Stimulated activated naive B cell treated with anti-CD40 and anti-IgM and Interleukin-4, amounts not matched to agents 10 μg/mL and 1 μg/mL and 100 μg/mL, for 72 hours (primary cell): Measurements from ENCODE around the gene PPP2R3B.
A peak's percentile ranks its signal among the peaks of the same experiment; 100 is the strongest.
"Not testable (repeated sequence)": the region's sequence is repeated elsewhere in the genome, so short reads cannot be mapped to it uniquely, and the experiment has no call there.

Source experiments
- ATAC-seq, 2 donors: fragments of 150-1000 bp; cut with Tn5 transposase; replicated peaks; 2 replicates each; pipeline ENCODE4 v1.10.0; 2021; ENCODE audit warnings: moderate library complexity in 1 of 2
- DNase-seq: peaks from one replicate; pipeline ENCODE4 v3.0.0; 2021
- H3K27ac Mint-ChIP-seq: one replicate; pipeline ENCODE4 v1.8.0; 2022; ENCODE audit warnings: mild to moderate bottlenecking, mixed read lengths
- H3K27me3 Mint-ChIP-seq, 2 donors: one replicate each; pipeline ENCODE4 v1.8.0; 2022; ENCODE audit warnings: mixed read lengths in 2 of 2
- H3K36me3 Mint-ChIP-seq, 2 donors: one replicate each; pipeline ENCODE4 v1.8.0; 2022; ENCODE audit warnings: mixed read lengths in 2 of 2, mild to moderate bottlenecking in 1 of 2
- H3K4me1 Mint-ChIP-seq, 2 donors: one replicate each; pipeline ENCODE4 v1.8.0; 2022; ENCODE audit warnings: mixed read lengths in 2 of 2, mild to moderate bottlenecking in 1 of 2
- H3K4me3 Mint-ChIP-seq, 2 donors: one replicate each; pipeline ENCODE4 v1.8.0; 2022; ENCODE audit warnings: mild to moderate bottlenecking in 2 of 2, mixed read lengths in 2 of 2, moderate library complexity in 1 of 2
- H3K9me3 Mint-ChIP-seq, 2 donors: one replicate each; pipeline ENCODE4 v1.8.0; 2022; ENCODE audit warnings: mixed read lengths in 2 of 2, mild to moderate bottlenecking in 1 of 2

PPP2R3B gene

GRCh38 chrX:386768-387575 is at the start of gene PPP2R3B:
Gene PPP2R3B, minus strand, starts transcription at chrX:386907. Its CDS starts 216 bp downstream, at chrX:386691.
- peak; percentile 95 to 96 for ATAC-seq
- Mint-ChIP-seq H3K27ac (peak within 1 kb of the TSS; percentile 100), H3K36me3 (peaks cover 3 to 8% of the 10 kb centered on the region in 2 donors), H3K4me1 (peaks cover 8 to 10% of the 10 kb centered on the region in 2 donors), H3K9me3 (no peaks in the 10 kb centered on the region), H3K27me3 (no peaks in the 10 kb centered on the region), H3K4me3 (peak within 1 kb of the TSS; percentile 85 to 97)
- DNase-seq = peak; percentile 98

- peaks cover 17 to 18% of the 10 kb centered on the region in 2 donors for H3K9me3 Mint-ChIP-seq
- H3K4me1 Mint-ChIP-seq = peaks cover 9 to 14% of the 10 kb centered on the region in 2 donors
- peaks cover 2 to 3% of the 10 kb centered on the region in 2 donors for H3K36me3 Mint-ChIP-seq
- H3K27ac Mint-ChIP-seq = no peak overlapping the region
- peaks cover 0 to 31% of the 10 kb centered on the region in 2 donors for H3K27me3 Mint-ChIP-seq
- no peak overlapping the region for H3K4me3 Mint-ChIP-seq
- DNase-seq = no peak
- no peak for ATAC-seq
Observed at GRCh38 chrX:435536-436122, 48.9 kb upstream of the PPP2R3B start.

- ATAC-seq (no peak), DNase-seq (no peak)
- Mint-ChIP-seq H3K27me3 (peaks cover 4 to 37% of the 10 kb centered on the region in 2 donors), H3K36me3 (peaks cover 4 to 6% of the 10 kb centered on the region in 2 donors), H3K4me1 (peaks cover 9 to 14% of the 10 kb centered on the region in 2 donors), H3K9me3 (peaks cover 10 to 13% of the 10 kb centered on the region in 2 donors), H3K4me3 (no peak overlapping the region), H3K27ac (no peak overlapping the region)
Observed at GRCh38 chrX:434946-435345, 48.2 kb upstream of the PPP2R3B start.

- Mint-ChIP-seq H3K36me3 (peaks cover 4 to 7% of the 10 kb centered on the region in 2 donors), H3K4me1 (peaks cover 11 to 14% of the 10 kb centered on the region in 2 donors), H3K27ac (no peak overlapping the region), H3K27me3 (peaks cover 8 to 48% of the 10 kb centered on the region in 2 donors), H3K4me3 (no peak overlapping the region), H3K9me3 (peaks cover 5 to 10% of the 10 kb centered on the region in 2 donors)
- DNase-seq (no peak), ATAC-seq (no peak)
Observed at GRCh38 chrX:433771-434170, 47.1 kb upstream of the PPP2R3B start.

- H3K27ac Mint-ChIP-seq, DNase-seq, ATAC-seq, H3K4me3 Mint-ChIP-seq, H3K36me3 Mint-ChIP-seq, H3K9me3 Mint-ChIP-seq: not testable (repeated sequence)
- peaks cover 15 to 58% of the 10 kb centered on the region in 2 donors for H3K27me3 Mint-ChIP-seq
- H3K4me1 Mint-ChIP-seq = peaks cover 11 to 20% of the 10 kb centered on the region in 2 donors
Observed at GRCh38 chrX:432666-433065, 46.0 kb upstream of the PPP2R3B start.

- H3K4me1 Mint-ChIP-seq = peaks cover 7 to 13% of the 10 kb centered on the region in 2 donors
- H3K9me3 Mint-ChIP-seq = peaks cover 4 to 5% of the 10 kb centered on the region in 2 donors
- peaks cover 4 to 9% of the 10 kb centered on the region in 2 donors for H3K36me3 Mint-ChIP-seq
- no peak for DNase-seq
- no peak overlapping the region for H3K4me3 Mint-ChIP-seq
- H3K27ac Mint-ChIP-seq = no peak overlapping the region
- ATAC-seq = no peak
- H3K27me3 Mint-ChIP-seq = peaks cover 20 to 60% of the 10 kb centered on the region in 2 donors
Observed at GRCh38 chrX:431492-432111, 44.9 kb upstream of the PPP2R3B start.

- no peak for ATAC-seq
- Mint-ChIP-seq H3K9me3 (peaks cover under 1 to 2% of the 10 kb centered on the region in 2 donors), H3K27ac (no peak overlapping the region), H3K4me3 (no peak overlapping the region), H3K36me3 (peaks cover 4 to 9% of the 10 kb centered on the region in 2 donors), H3K4me1 (peaks cover 2 to 8% of the 10 kb centered on the region in 2 donors), H3K27me3 (peaks cover 20 to 59% of the 10 kb centered on the region in 2 donors)
- DNase-seq = no peak
Observed at GRCh38 chrX:431056-431455, 44.3 kb upstream of the PPP2R3B start.

GRCh38 chrX:429266-429825 is 42.6 kb upstream of the PPP2R3B start:
- H3K36me3 Mint-ChIP-seq = peaks cover 4 to 13% of the 10 kb centered on the region in 2 donors
- no peak overlapping the region for H3K4me3 Mint-ChIP-seq
- peaks cover 0 to 2% of the 10 kb centered on the region in 2 donors for H3K9me3 Mint-ChIP-seq
- DNase-seq = no peak
- ATAC-seq = no peak
- H3K4me1 Mint-ChIP-seq = peaks cover 2 to 7% of the 10 kb centered on the region in 2 donors
- no peak overlapping the region for H3K27ac Mint-ChIP-seq
- peaks cover 20 to 66% of the 10 kb centered on the region in 2 donors for H3K27me3 Mint-ChIP-seq

GRCh38 chrX:427812-428725 is 41.4 kb upstream of the PPP2R3B start:
- DNase-seq = no peak
- Mint-ChIP-seq H3K27ac (peak overlapping the region; percentile 56), H3K4me1 (peaks cover 2 to 7% of the 10 kb centered on the region in 2 donors), H3K36me3 (peaks cover 10 to 11% of the 10 kb centered on the region in 2 donors), H3K27me3 (peaks cover 20 to 65% of the 10 kb centered on the region in 2 donors), H3K9me3 (no peaks in the 10 kb centered on the region), H3K4me3 (peak overlapping the region; percentile 65 to 76)
- peak; percentile 41 to 52 for ATAC-seq

GRCh38 chrX:426881-427280 is 40.2 kb upstream of the PPP2R3B start:
- Mint-ChIP-seq H3K4me3 (no peak overlapping the region), H3K27ac (no peak overlapping the region), H3K4me1 (peaks cover 4 to 13% of the 10 kb centered on the region in 2 donors), H3K27me3 (peaks cover 20 to 60% of the 10 kb centered on the region in 2 donors), H3K9me3 (no peaks in the 10 kb centered on the region), H3K36me3 (peaks cover 10 to 11% of the 10 kb centered on the region in 2 donors)
- DNase-seq (no peak), ATAC-seq (no peak)

- DNase-seq = no peak
- peaks cover 7 to 9% of the 10 kb centered on the region in 2 donors for H3K36me3 Mint-ChIP-seq
- no peaks in the 10 kb centered on the region for H3K9me3 Mint-ChIP-seq
- ATAC-seq = no peak
- H3K4me3 Mint-ChIP-seq = no peak overlapping the region
- H3K27me3 Mint-ChIP-seq = peaks cover 16 to 45% of the 10 kb centered on the region in 2 donors
- peaks cover 4 to 13% of the 10 kb centered on the region in 2 donors for H3K4me1 Mint-ChIP-seq
- H3K27ac Mint-ChIP-seq = no peak overlapping the region
Observed at GRCh38 chrX:425056-425455, 38.3 kb upstream of the PPP2R3B start.

GRCh38 chrX:421646-422391 is 35.1 kb upstream of the PPP2R3B start:
- Mint-ChIP-seq H3K9me3 (peaks cover 0 to 1% of the 10 kb centered on the region in 2 donors), H3K27me3 (peaks cover under 1 to 18% of the 10 kb centered on the region in 2 donors), H3K4me3 (peak overlapping the region in 1 of 2 donors; percentile 43), H3K4me1 (peaks cover 2 to 6% of the 10 kb centered on the region in 2 donors), H3K36me3 (peaks cover 3 to 14% of the 10 kb centered on the region in 2 donors), H3K27ac (no peak overlapping the region)
- DNase-seq = no peak
- ATAC-seq = peak; percentile 34
